ENCODE results near the gene TMEM217.

- TF ChIP-seq USF1 (IDR thresholded peaks at IDR 0.05; ENCODE audit: borderline replicate concordance, low read depth), result no peak
- TF ChIP-seq CTCF (IDR thresholded peaks at IDR 0.05), result no peak
- TF ChIP-seq REST (IDR thresholded peaks at IDR 0.05; ENCODE audit: low read depth, low read length), result no peak
- TF ChIP-seq JUND (IDR thresholded peaks at IDR 0.05), result no peak
- no peak for TF ChIP-seq GABPA (IDR thresholded peaks at IDR 0.05; ENCODE audit: low read depth)
- TF ChIP-seq MXI1 (IDR thresholded peaks at IDR 0.05; ENCODE audit: low read depth, low read length), result no peak
- no peak for TF ChIP-seq TEAD4 (IDR thresholded peaks at IDR 0.05; ENCODE audit: borderline replicate concordance, insufficient read depth)
- TF ChIP-seq POLR2AphosphoS5 (IDR thresholded peaks at IDR 0.05; ENCODE audit: low read depth, low read length), result no peak
- no peak for TF ChIP-seq MAX (IDR thresholded peaks at IDR 0.05; ENCODE audit: low read depth)
- TF ChIP-seq TAF1 (IDR thresholded peaks at IDR 0.05; ENCODE audit: borderline replicate concordance, low read depth, low read length), result no peak
- TF ChIP-seq EZH2phosphoT487 (IDR thresholded peaks at IDR 0.05; ENCODE audit: borderline replicate concordance, low read depth), result no peak
- TF ChIP-seq FOSL2 (IDR thresholded peaks at IDR 0.05; ENCODE audit: borderline replicate concordance, low read depth), result no peak
- no peak for TF ChIP-seq SIN3A (IDR thresholded peaks at IDR 0.05; ENCODE audit: borderline replicate concordance, low read depth, low read length)
These were observed 44.2 kb upstream of the TMEM217 start for GRCh38 chr6:37302086-37302686.

Data from SK-N-SH (cell line).